Heart left ventricle (tissue), 16 donors: ENCODE measurements around the gene GAB2. TPM values are rescaled to one million over a fixed set of nuclear protein-coding genes. Genes with fewer than 3 reads are reported as not detected.

Experiments used
- ATAC-seq, 4 donors: fragments of 200-7000 bp; cut with Tn5 transposase; one replicate each; pipeline ENCODE4 v1.9.1; 2020 to 2022; ENCODE audit warnings: moderate library complexity in 4 of 4, mild to moderate bottlenecking in 3 of 4, moderate number of reproducible peaks in 1 of 4
- DNase-seq, 5 donors: peaks; one replicate each; pipeline ENCODE4 v3.0.0-alpha.2; 2020
- H3K27ac ChIP-seq, 12 donors: fragments of 200-600 bp; sonication (generic) in 4 of 12; one replicate each; pipeline versions ENCODE4 v1.5.0 to v1.8.0; 2016 to 2022; ENCODE audit warnings: mild to moderate bottlenecking in 2 of 12
- H3K27me3 ChIP-seq, 9 donors: fragments of 200-600 bp; sonication (generic) in 2 of 9; one replicate each; pipeline versions ENCODE4 v1.5.1 to v1.8.0; 2016 to 2022; ENCODE audit warnings: mild to moderate bottlenecking in 3 of 9
- H3K36me3 ChIP-seq, 9 donors: fragments of 200-600 bp; sonication (generic) in 2 of 9; one replicate each; pipeline versions ENCODE4 v1.5.0 to v1.8.0; 2018 to 2022; ENCODE audit warnings: mild to moderate bottlenecking in 2 of 9
- H3K4me1 ChIP-seq, 12 donors: fragments of 200-600 bp; sonication (generic) in 4 of 12; one replicate each; pipeline versions ENCODE4 v1.5.0 to v1.8.0; 2016 to 2022; ENCODE audit warnings: mild to moderate bottlenecking in 3 of 12
- H3K4me3 ChIP-seq, 12 donors: fragments of 200-600 bp; sonication (generic) in 4 of 12; one replicate each; pipeline versions ENCODE4 v1.5.0 to v1.8.0; 2017 to 2022; ENCODE audit warnings: mild to moderate bottlenecking in 9 of 12, moderate library complexity in 4 of 12
- H3K9me3 ChIP-seq, 12 donors: fragments of 200-600 bp; sonication (generic) in 4 of 12; one replicate each; pipeline versions ENCODE4 v1.5.0 to v1.8.0; 2016 to 2022; ENCODE audit warnings: mild to moderate bottlenecking in 1 of 12
- CTCF ChIP-seq, 12 donors: fragments of 200-600 bp; sonication (generic) in 4 of 12; IDR thresholded peaks; one replicate each; pipeline versions ENCODE4 v1.5.0 to v1.8.0; 2018 to 2022; ENCODE audit warnings: antibody characterized with exemption in 12 of 12, mild to moderate bottlenecking in 5 of 12
- POLR2A ChIP-seq, 2 donors: fragments of 450-650 bp; IDR thresholded peaks; one replicate each; pipeline ENCODE4 v1.6.1; 2017; ENCODE audit warnings: antibody characterized with exemption in 2 of 2, mild to moderate bottlenecking in 2 of 2, moderate library complexity in 2 of 2
- WGBS, 4 donors: extraction: QIAGEN DNeasy Blood & Tissue Kit in 2 of 4; methylation state at CpG; one replicate each; pipeline versions ENCODE4 v1.1.5 to v1.1.7; 2013 to 2018; 5-methylcytosine and 5-hydroxymethylcytosine counted together
- intact Hi-C, 10 donors: fragments of 100-400 bp; cut with DNase I; formaldehyde crosslinking; loops; one replicate each; pipeline versions ENCODE4 v1.11.1 to v1.14.2; 2022
- polyA plus RNA-seq, 2 donors: library from polyadenylated mRNA; stranded (reverse); fragments of 200-250 nt; gene quantifications; one replicate each; pipeline ENCODE4 v1.2.3, GENCODE V29; 2013
- total RNA-seq, 9 donors: library from RNA; depleted of rRNA in 2 of 9; stranded (reverse); fragments of >200 nt in 2 of 9; fragmentation: NEBNext Ultra II Directional in 3 of 9; extraction: Animal tissue kit (Norgen Biotek cat#: 25700) in 3 of 9; gene quantifications; one replicate each; pipeline versions ENCODE4 v1.1.0 to v1.2.4, GENCODE V29; 2016 to 2023
- donor health status: ischemic (EF 13 %, LVEDD 7.1; RV severe dilation, severe dysfunction).
- donor health status: healthy with polysubstance abuse.
- donor health status: DM: no; HTN: yes; CAD: no.
- donor health status: DM: no; HTN: no; CAD: no.
- donor health status: ischemic (EF 25% LVEDD 6.9; RV normal size, moderate dysfunction).
- donor health status: ischemic (EF 25% LVEDD 5.7; RV mildly dilated, moderate dysfunction).
- donor health status: healthy.
- donor health status: DM: yes; HTN: yes; CAD: no.
- donor health status: ischemic (EF 35%, LVEDD 5.7; RV mildly dilated, moderate dysfunction).
- donor health status: nonischemic (EF 11% LVEDD 7.7; RV severe dilation, severe dysfunction).
- donor health status: DM: yes; HTN: yes; CAD: no.
- donor health status: PGD.
- donor health status: ischemic (EF 29% LVEDD 5.4; RV normal size, mild dysfunction).
- donor health status: nonischemic (EF 23%, LVEDD 6.1; RV moderate dilation, normal function).

GAB2 gene
- total and polyA plus RNA-seq, 11 donors = 6.1 to 53.0 (median 30.0) TPM

- Histone ChIP-seq H3K36me3 (no peaks in the 10 kb centered on the region), H3K9me3 (no peaks in the 10 kb centered on the region), H3K4me1 (peaks cover 0 to 65% (median 14%) of the 10 kb centered on the region in 12 donors), H3K4me3 (peak overlapping the region in 1 of 12 donors; percentile 6), H3K27me3 (no peaks in the 10 kb centered on the region), H3K27ac (peak overlapping the region in 6 of 12 donors; percentile 5 to 83 (median 28))
- no peak for DNase-seq
- peak in 1 of 4 donors; percentile 3 for ATAC-seq
- intact Hi-C loops = loop anchor here in 7 of 10 donors (5.0 to 10.0 kb wide), 6 partner anchors 138 to 287 kb away; partner anchors contain the start of gene ALG8 (in 1 of the 7)
- TF ChIP-seq CTCF (IDR thresholded peaks at IDR 0.05) = no peak
- no peak for TF ChIP-seq POLR2A (IDR thresholded peaks at IDR 0.05)
- 72 to 80% (median 76%) methylated on average over 7 of the region's 7 CpGs for WGBS, 4 donors
These were observed 7.0 kb upstream of the GAB2 start for GRCh38 chr11:78424334-78425270.

GRCh38 chr11:78423241-78423640 is 5.6 kb upstream of the GAB2 start:
- H3K9me3 ChIP-seq = no peaks in the 10 kb centered on the region
- H3K27ac ChIP-seq = peak overlapping the region in 1 of 12 donors; percentile 83
- 51 to 70% (median 62%) methylated on average over 2 of the region's 2 CpGs for WGBS, 4 donors
- intact Hi-C loops = loop anchor here in 5 of 10 donors (5.0 to 10.0 kb wide), 4 partner anchors 139 to 278 kb away; no protein-coding TSS in a partner anchor
- no peak for TF ChIP-seq POLR2A (IDR thresholded peaks at IDR 0.05)
- no peak for TF ChIP-seq CTCF (IDR thresholded peaks at IDR 0.05)
- H3K27me3 ChIP-seq = no peaks in the 10 kb centered on the region
- no peak for ATAC-seq
- no peak for DNase-seq
- no peaks in the 10 kb centered on the region for H3K36me3 ChIP-seq
- peaks cover 0 to 74% (median 27%) of the 10 kb centered on the region in 12 donors for H3K4me1 ChIP-seq
- H3K4me3 ChIP-seq = no peak overlapping the region

- 16 to 21% (median 19%) methylated on average over 8 to 9 of the region's 9 CpGs for WGBS, 4 donors
- DNase-seq = peak; percentile 59 to 85 (median 64)
- no peak for TF ChIP-seq POLR2A (IDR thresholded peaks at IDR 0.05)
- TF ChIP-seq CTCF (IDR thresholded peaks at IDR 0.05) = no peak
- intact Hi-C loops = loop anchor here in 7 of 10 donors (1.0 to 10.0 kb wide), 8 partner anchors 141 to 276 kb away; no protein-coding TSS in a partner anchor
- Histone ChIP-seq H3K9me3 (no peaks in the 10 kb centered on the region), H3K27ac (peak overlapping the region in 7 of 12 donors; percentile 0 to 99 (median 52)), H3K4me1 (peaks cover 0 to 60% (median 31%) of the 10 kb centered on the region in 12 donors), H3K36me3 (no peaks in the 10 kb centered on the region), H3K27me3 (no peaks in the 10 kb centered on the region), H3K4me3 (peak overlapping the region in 5 of 12 donors; percentile 6 to 90 (median 16))
- peak in 3 of 4 donors; percentile 19 to 26 (median 20) for ATAC-seq
These were observed 3.2 kb upstream of the GAB2 start for GRCh38 chr11:78420796-78421209.
